Measurements from ENCODE around the gene RNASE3. TPM values are rescaled to one million over a fixed set of nuclear protein-coding genes. Genes with fewer than 3 reads are reported as not detected.

Gene RNASE3
- total and polyA plus RNA-seq, 2 donors (not counting 3 experiments of a cell fraction or from before 2014, with no cell fraction given): not detected

GRCh38 chr14:20853042-20853441 is 38.1 kb upstream of the RNASE3 start:
- FAIRE-seq (no peak), DNase-seq (ENCODE audit: low read depth, low spot score) (no peak)
- Histone ChIP-seq H4K20me1 (replicated peaks; ENCODE audit: control insufficient read depth, extremely low read depth, insufficient read depth, low read length) (no peaks in the 10 kb centered on the region), H2AFZ (ENCODE audit: low read depth, low read length) (no peak overlapping the region), H3K79me2 (ENCODE audit: control insufficient read depth, insufficient read depth, low read length) (no peaks in the 10 kb centered on the region), H3K9ac (replicated peaks; ENCODE audit: extremely low read depth, insufficient read depth, low read length) (no peak overlapping the region), H3K4me3 (replicated peaks in 1 of 3; ENCODE audit: insufficient read depth in 1 of 3, low read depth in 1 of 3, low read length in 3 of 3) (no peak overlapping the region), H3K27ac (ENCODE audit: insufficient read depth, low read depth, low read length) (no peak overlapping the region), H3K36me3 (ENCODE audit: control insufficient read depth in 2 of 2, extremely low read depth in 1 of 2, insufficient read depth in 2 of 2, low read length in 2 of 2) (no peaks in the 10 kb centered on the region), H3K9me1 (replicated peaks; ENCODE audit: control insufficient read depth, extremely low read depth, insufficient read depth, low read length) (no peaks in the 10 kb centered on the region), H3K4me1 (ENCODE audit: control insufficient read depth, extremely low read depth, insufficient read depth, low read length) (no peaks in the 10 kb centered on the region), H3K9me3 (replicated peaks; ENCODE audit: control insufficient read depth, insufficient read depth, low read length) (no peaks in the 10 kb centered on the region), H3K4me2 (ENCODE audit: insufficient read depth, low read length) (no peak overlapping the region), H3K27me3 (ENCODE audit: control insufficient read depth in 2 of 2, insufficient read depth in 2 of 2, low read length in 2 of 2) (peaks cover 4 to 12% of the 10 kb centered on the region in 2 experiments)
- TF ChIP-seq CTCF (IDR thresholded peaks at IDR 0.05; ENCODE audit: extremely low read depth in 1 of 2, insufficient read depth in 1 of 2, low read depth in 1 of 2, low read length in 2 of 2) (no peak), GATA2 (IDR thresholded peaks at IDR 0.05; ENCODE audit: insufficient read depth, insufficient read length, low read depth, low read length) (no peak), MYC (IDR thresholded peaks at IDR 0.05; ENCODE audit: low read depth, low read length) (no peak), POLR2A (IDR thresholded peaks at IDR 0.05; ENCODE audit: low read depth, low read length) (no peak), EZH2 (IDR thresholded peaks at IDR 0.05; ENCODE audit: borderline replicate concordance, low read depth, low read length, severe bottlenecking) (no peak), POLR2AphosphoS5 (IDR thresholded peaks at IDR 0.05; ENCODE audit: insufficient read depth, low read depth, low read length) (no peak)
- POLR2A ChIA-PET: interaction anchor here (0.8 kb wide), 1 partner anchor 16 kb away, joined by 3 read pairs; no protein-coding TSS in a partner anchor
- dilution Hi-C loops (cut with MboI; ENCODE audit: extremely low pct_ligation_motif_present, low sequenced_read_pairs): no loop called here
- no TSS peak for BruUV-seq (replicated peaks)
- intact Hi-C loops (cut with micrococcal nuclease): loop anchor here (10.0 kb wide), 1 partner anchor 82 kb away; no protein-coding TSS in a partner anchor
- CTCF ChIA-PET: interaction anchor here (1.0 to 5.1 kb wide), 3 partner anchors 16 to 153 kb away, joined by 3 to 44 read pairs (median 7); no protein-coding TSS in a partner anchor
